Measurements from ENCODE around the gene PAM16. TPM values are rescaled to one million over a fixed set of nuclear protein-coding genes. Genes with fewer than 3 reads are reported as not detected.

PAM16 gene
- total RNA-seq (2022; extraction: Qiagen RNA extraction): 55.3 to 73.4 TPM (median 71.7 TPM) in 5 replicates

DNA sequence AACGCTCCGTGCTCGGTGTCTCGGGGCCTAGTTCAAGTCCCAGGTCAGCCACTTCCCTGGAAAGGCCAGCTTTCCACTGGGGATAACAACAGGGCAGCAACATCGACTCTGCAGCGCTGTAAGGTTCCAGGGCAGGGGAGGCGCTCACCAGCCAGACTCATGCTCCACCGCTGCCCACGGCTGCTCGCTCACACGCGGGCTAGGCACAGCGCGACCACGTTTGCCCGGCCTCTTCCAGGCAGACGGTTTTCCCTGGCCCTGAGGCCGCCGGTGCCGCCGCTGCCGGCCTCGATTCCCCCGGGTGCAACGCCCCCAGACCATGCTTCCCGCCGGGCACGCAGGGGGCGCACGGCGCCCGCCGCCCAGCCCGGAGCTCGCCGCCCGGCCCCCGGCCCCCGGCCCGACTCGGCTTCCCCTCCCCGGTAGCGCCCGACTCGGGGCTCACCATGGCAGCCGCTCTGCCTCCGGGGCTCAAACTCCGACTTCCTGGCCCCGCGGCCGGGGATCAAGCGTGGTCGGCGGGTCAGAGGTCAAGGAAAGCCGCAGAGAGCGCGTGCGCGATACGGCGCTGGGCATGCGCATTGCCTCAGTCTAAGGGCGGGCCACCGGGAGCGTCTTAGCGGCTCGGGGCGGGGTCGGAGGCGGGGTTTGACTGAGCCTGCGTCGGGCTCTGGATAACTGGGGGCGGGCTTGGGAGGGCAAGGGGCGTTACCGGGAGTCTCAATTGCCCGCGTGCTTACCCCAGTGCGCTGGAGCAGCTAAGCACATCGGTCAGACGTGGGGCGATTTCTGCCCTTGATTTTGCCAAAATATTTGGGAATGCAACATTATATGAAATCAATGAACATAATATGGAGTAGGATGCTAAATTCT is at the start of gene PAM16:
Gene PAM16 (minus strand): TSS at position 535 of the 873 bp plus-strand sequence. CDS start 87 bp downstream, at position 448.

DNA sequence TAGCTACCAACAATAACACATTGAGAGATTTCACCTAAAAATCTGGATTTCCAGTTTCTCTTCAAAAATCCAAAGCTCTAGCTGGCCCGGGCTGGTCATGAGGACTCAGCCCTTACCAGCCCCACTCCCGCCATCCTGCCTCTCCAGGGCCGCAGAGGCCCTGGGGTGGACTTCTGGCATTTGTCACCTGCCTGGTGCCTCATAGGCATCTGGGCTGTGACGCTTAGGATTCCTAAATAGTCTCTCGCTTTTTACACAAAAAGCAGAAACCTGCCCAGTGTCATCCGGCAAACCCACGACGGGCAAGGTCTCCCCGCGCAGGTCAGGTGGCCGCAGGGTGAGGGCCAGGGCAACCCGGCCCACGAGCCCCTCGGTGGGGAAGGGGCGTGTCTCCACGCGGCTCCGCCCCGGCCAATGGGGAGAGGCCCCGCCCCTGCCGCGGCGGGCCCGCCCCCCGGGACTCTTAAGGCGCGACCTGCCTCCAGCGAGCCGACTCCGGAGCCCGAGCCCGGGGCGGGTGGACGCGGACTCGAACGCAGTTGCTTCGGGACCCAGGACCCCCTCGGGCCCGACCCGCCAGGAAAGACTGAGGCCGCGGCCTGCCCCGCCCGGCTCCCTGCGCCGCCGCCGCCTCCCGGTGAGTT is 20.4 kb upstream of the PAM16 start, which contains the start of gene VASN:
Gene VASN (plus strand): TSS at position 492 of the 644 bp plus-strand sequence. CDS start 9,030 bp downstream, outside the sequence.

DNA sequence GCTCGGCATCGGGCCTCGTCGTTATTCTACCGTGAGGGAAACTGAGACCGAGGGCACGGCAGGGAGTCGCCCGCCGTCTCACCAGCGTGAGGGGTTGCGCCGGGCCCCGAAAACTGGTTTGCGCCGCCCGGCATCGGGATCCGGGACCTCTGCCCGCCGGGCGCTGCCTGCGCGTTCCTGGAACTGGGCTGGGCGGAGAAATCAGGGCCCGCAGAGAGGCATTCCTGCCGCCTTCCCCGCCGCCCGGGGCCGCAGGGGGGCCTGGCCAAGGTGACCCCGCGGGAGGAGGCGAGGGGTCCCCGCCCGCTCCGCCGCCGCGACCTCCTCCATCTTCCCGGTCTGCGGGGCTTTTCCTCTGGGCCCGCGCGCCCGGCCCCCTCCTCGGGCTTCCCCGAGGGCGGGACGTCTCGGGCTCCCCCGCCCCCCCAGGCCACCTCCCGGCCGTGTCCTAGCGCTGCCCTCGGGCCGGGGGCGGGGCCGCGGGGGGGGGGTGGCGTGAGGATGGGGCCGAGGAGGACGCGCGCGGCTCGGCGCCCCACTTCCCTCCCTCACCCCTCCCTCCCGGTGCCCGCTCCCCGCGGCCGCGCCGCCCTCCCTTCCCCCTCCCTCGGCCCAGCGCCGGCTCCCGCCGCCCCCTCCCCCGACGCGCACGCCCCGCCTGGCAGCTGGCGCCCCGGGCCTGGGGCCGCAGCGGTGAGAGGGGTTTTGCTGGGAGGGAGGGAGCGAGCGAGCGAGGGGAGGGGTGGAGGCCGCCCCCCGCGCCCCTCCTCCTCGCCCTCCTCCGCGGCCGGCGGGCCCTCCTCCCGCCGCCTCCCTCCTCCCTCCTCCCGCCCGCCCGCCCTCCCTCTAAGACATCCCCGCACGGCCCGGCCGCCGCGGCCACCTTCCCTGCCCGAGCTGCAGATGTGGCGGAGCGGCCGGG is 35.7 kb downstream of the PAM16 start, which contains the start of gene GLIS2:
Gene GLIS2 (plus strand): TSS at position 882 of the 922 bp plus-strand sequence. CDS start 16,214 bp downstream, outside the sequence.

Other genes starting within 250 kb of the PAM16 start
- 6.9 to 7.9 TPM (median 7.3 TPM) in 5 replicates for gene ADCY9, start 234.9 kb downstream of the PAM16 start, total RNA-seq (2022; extraction: Qiagen RNA extraction)
- 0.03 to 0.08 TPM (median 0.06 TPM) in 5 replicates for gene SRL, start 109.2 kb downstream of the PAM16 start, total RNA-seq (2022; extraction: Qiagen RNA extraction)
- gene TFAP4, start 78.3 kb downstream of the PAM16 start, total RNA-seq (2022; extraction: Qiagen RNA extraction): 14.5 to 17.3 TPM (median 15.0 TPM) in 5 replicates
- 18.7 to 26.8 TPM (median 25.8 TPM) in 5 replicates for gene GLIS2, start 35.3 kb downstream of the PAM16 start, total RNA-seq (2022; extraction: Qiagen RNA extraction)
- 3.3 to 5.1 TPM (median 5.0 TPM) in 5 replicates for gene VASN, start 20.5 kb upstream of the PAM16 start, total RNA-seq (2022; extraction: Qiagen RNA extraction)
- gene CORO7, start 65.3 kb upstream of the PAM16 start, total RNA-seq (2022; extraction: Qiagen RNA extraction): 11.6 to 18.8 TPM (median 17.3 TPM) in 5 replicates
- 58.0 to 69.0 TPM (median 66.0 TPM) in 5 replicates for gene DNAJA3, start 74.5 kb upstream of the PAM16 start, total RNA-seq (2022; extraction: Qiagen RNA extraction)
- gene NMRAL1, start 123.3 kb upstream of the PAM16 start, total RNA-seq (2022; extraction: Qiagen RNA extraction): 43.0 to 49.1 TPM (median 47.6 TPM) in 5 replicates
- gene HMOX2, start 125.1 kb upstream of the PAM16 start, total RNA-seq (2022; extraction: Qiagen RNA extraction): 59.5 to 70.9 TPM (median 67.8 TPM) in 5 replicates
- gene CDIP1, start 187.5 kb upstream of the PAM16 start, total RNA-seq (2022; extraction: Qiagen RNA extraction): 13.8 to 15.2 TPM (median 14.7 TPM) in 5 replicates
- gene C16orf96, start 205.0 kb upstream of the PAM16 start, total RNA-seq (2022; extraction: Qiagen RNA extraction): 0.02 to 0.06 TPM (median 0.04 TPM) in 5 replicates